ENCODE measurements around the gene MICALL2. TPM values are rescaled to one million over a fixed set of nuclear protein-coding genes. Genes with fewer than 3 reads are reported as not detected.

MICALL2 gene
- polyA plus RNA-seq, 1 donor: 6.3 TPM

- DNase-seq (ENCODE audit: low read depth): no peak
These were observed 25.9 kb downstream of the MICALL2 start for GRCh38 chr7:1433128-1433920.

- DNase-seq (ENCODE audit: low read depth): no peak
These were observed 26.7 kb downstream of the MICALL2 start for GRCh38 chr7:1432411-1433082.

GRCh38 chr7:1431634-1432380, 27.5 kb downstream of the MICALL2 start:
- no peak for DNase-seq (ENCODE audit: low read depth)

- DNase-seq (ENCODE audit: low read depth): no peak
These were observed 28.0 kb downstream of the MICALL2 start for GRCh38 chr7:1431226-1431625.

- DNase-seq (ENCODE audit: low read depth): no peak
These were observed 29.0 kb downstream of the MICALL2 start for GRCh38 chr7:1430056-1430845.

GRCh38 chr7:1428941-1429501, 30.2 kb downstream of the MICALL2 start:
- DNase-seq (ENCODE audit: low read depth): no peak

- no peak for DNase-seq (ENCODE audit: low read depth)
These were observed 32.1 kb downstream of the MICALL2 start for GRCh38 chr7:1427064-1427657.

GRCh38 chr7:1426474-1426873, 32.8 kb downstream of the MICALL2 start:
- no peak for DNase-seq (ENCODE audit: low read depth)

- no peak for DNase-seq (ENCODE audit: low read depth)
These were observed 33.8 kb downstream of the MICALL2 start for GRCh38 chr7:1425292-1426136.

GRCh38 chr7:1424041-1424440, 35.2 kb downstream of the MICALL2 start:
- no peak for DNase-seq (ENCODE audit: low read depth)

GRCh38 chr7:1423264-1423811, 35.9 kb downstream of the MICALL2 start:
- no peak for DNase-seq (ENCODE audit: low read depth)

- no peak for DNase-seq (ENCODE audit: low read depth)
These were observed 36.6 kb downstream of the MICALL2 start for GRCh38 chr7:1422512-1423263.

- no peak for DNase-seq (ENCODE audit: low read depth)
These were observed 37.3 kb downstream of the MICALL2 start for GRCh38 chr7:1421946-1422345.

GRCh38 chr7:1421020-1421790, 38.1 kb downstream of the MICALL2 start:
- no peak for DNase-seq (ENCODE audit: low read depth)

- DNase-seq (ENCODE audit: low read depth): no peak
These were observed 39.6 kb downstream of the MICALL2 start for GRCh38 chr7:1419688-1420087.

GRCh38 chr7:1419310-1419634, 40.0 kb downstream of the MICALL2 start:
- DNase-seq (ENCODE audit: low read depth): no peak

- no peak for DNase-seq (ENCODE audit: low read depth)
These were observed 40.6 kb downstream of the MICALL2 start for GRCh38 chr7:1418505-1419309.
